GM12874 (cell line): ENCODE data around the gene TMEM179B.

Experiments
- TF ChIP-seq, protein P1 (sequence below): IDR thresholded peaks from 2 replicates; pipeline ENCODE4 v1.5.1; 2011; ENCODE audit warnings: low read depth, mild to moderate bottlenecking, control low read depth, low read length, moderate library complexity; ENCODE audit not compliant: insufficient read depth

The TMEM179B gene

GRCh38 chr11:62810748-62811147 lies 23.5 kb downstream of the TMEM179B start:
- TF ChIP-seq, protein P1, sequence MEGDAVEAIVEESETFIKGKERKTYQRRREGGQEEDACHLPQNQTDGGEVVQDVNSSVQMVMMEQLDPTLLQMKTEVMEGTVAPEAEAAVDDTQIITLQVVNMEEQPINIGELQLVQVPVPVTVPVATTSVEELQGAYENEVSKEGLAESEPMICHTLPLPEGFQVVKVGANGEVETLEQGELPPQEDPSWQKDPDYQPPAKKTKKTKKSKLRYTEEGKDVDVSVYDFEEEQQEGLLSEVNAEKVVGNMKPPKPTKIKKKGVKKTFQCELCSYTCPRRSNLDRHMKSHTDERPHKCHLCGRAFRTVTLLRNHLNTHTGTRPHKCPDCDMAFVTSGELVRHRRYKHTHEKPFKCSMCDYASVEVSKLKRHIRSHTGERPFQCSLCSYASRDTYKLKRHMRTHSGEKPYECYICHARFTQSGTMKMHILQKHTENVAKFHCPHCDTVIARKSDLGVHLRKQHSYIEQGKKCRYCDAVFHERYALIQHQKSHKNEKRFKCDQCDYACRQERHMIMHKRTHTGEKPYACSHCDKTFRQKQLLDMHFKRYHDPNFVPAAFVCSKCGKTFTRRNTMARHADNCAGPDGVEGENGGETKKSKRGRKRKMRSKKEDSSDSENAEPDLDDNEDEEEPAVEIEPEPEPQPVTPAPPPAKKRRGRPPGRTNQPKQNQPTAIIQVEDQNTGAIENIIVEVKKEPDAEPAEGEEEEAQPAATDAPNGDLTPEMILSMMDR, result no peak

- TF ChIP-seq, protein P1, result no peak
Measured at GRCh38 chr11:62811659-62812058, 24.5 kb downstream of the TMEM179B start.

- TF ChIP-seq, protein P1, result no peak
Measured at GRCh38 chr11:62816557-62816956, 29.4 kb downstream of the TMEM179B start.

- TF ChIP-seq, protein P1, result no peak
Measured at GRCh38 chr11:62817129-62817528, 29.9 kb downstream of the TMEM179B start.

- TF ChIP-seq, protein P1, result no peak
Measured at GRCh38 chr11:62823677-62824076, 36.5 kb downstream of the TMEM179B start.

DNA sequence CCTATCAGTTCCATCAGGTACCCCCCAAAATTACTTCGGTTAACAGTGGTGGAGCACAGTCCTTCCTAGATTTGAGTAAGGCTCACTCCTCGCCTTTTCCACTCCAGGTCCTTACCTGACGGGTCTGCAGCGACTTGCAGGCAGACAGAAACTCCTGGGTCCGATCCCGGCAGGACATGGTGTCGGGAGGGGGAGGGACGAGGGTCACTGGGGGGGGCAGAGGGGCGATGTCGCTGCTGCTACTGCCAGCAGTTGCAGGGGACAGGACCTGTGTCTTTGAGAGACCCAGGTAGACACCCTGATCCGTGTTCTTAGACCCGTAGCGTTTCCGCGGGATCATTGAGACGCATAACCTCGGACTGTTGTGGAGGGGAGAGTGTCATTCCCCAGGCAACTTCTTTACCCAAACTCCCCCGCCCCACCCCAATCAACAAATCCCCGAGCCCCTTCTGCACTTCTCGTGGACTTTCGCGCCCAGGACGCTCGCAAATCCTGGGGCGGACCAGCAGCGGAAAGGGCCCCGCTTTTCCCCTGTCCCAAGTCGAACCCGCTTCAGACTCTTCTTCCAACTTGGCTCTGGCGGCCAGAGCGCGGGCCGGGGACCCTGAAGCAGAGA lies 43.8 kb downstream of the TMEM179B start:
- TF ChIP-seq, protein P1, result no peak

GRCh38 chr11:62831520-62832335 lies 44.5 kb downstream of the TMEM179B start, which contains the start of gene STX5:
STX5 (minus strand) TSS chr11:62832051; CDS start chr11:62831243, 808 bp downstream.
- TF ChIP-seq, protein P1, result no peak
